GM19324 (cell line): Measurements from ENCODE around the gene SKIDA1.
A peak's percentile ranks its signal among the peaks of the same experiment; 100 is the strongest.

ENCODE experiments used
- ATAC-seq: cut with Tn5 transposase; IDR thresholded peaks from one replicate; pipeline ENCODE4 v1.9.1; 2021; ENCODE audit warnings: mild to moderate bottlenecking, moderate library complexity; ENCODE audit not compliant: unreplicated experiment, low FRiP score

Gene SKIDA1

GRCh38 chr10:21503542-21503941 lies 21.9 kb downstream of the SKIDA1 start:
- ATAC-seq, result no peak

- no peak for ATAC-seq
Measured at GRCh38 chr10:21502348-21502740, 23.1 kb downstream of the SKIDA1 start.

DNA sequence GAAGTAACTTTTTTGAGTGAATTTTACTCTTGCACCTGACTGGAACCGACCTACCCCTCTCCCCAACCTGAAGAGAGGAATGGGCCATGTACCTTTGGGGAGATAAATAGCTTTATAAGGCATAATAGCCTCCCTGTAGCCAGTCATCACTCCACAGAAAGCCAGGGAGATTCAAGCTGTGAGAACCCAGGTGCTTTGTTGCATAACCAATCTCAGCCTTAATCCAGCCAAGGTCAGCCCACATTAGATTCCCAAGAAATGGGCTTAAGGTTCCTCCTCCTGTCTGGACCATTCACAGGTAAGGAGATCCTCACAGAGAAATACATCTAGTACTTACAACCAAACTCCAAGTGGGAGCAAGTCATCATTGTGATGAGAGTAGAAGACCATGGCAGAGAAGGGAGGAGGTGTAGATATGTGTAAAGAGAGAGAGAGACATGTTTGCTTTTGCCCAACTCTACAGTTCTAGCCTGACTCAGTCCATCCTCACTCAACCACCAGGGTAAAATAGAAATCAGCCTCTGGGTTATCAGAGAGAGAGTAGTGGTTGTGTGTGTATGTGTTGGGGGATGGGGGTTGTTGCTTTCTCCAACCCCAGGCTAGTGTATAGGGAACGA lies 23.6 kb downstream of the SKIDA1 start:
- no peak for ATAC-seq

DNA sequence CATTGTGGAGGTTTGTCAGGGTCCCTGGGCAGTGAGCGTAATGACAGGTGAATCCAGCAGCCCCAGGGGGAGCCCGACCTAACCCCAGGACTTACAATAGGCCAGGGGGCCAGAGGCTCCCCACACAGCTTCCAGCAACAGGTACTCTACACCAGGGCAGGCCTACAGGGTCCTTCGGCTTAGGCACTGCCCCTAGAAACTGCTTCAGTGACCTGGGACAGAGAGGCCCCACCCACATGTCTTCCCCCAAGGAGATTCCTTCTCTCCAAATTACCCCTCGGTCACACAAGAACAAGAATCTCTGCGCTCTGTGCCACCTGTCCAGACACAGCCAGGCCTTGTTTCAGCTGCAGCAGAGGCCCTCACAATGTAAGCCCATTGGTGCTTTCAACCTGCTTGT lies 24.4 kb downstream of the SKIDA1 start:
- ATAC-seq, result no peak

- ATAC-seq, result no peak
Measured at GRCh38 chr10:21500578-21500910, 24.9 kb downstream of the SKIDA1 start.

DNA sequence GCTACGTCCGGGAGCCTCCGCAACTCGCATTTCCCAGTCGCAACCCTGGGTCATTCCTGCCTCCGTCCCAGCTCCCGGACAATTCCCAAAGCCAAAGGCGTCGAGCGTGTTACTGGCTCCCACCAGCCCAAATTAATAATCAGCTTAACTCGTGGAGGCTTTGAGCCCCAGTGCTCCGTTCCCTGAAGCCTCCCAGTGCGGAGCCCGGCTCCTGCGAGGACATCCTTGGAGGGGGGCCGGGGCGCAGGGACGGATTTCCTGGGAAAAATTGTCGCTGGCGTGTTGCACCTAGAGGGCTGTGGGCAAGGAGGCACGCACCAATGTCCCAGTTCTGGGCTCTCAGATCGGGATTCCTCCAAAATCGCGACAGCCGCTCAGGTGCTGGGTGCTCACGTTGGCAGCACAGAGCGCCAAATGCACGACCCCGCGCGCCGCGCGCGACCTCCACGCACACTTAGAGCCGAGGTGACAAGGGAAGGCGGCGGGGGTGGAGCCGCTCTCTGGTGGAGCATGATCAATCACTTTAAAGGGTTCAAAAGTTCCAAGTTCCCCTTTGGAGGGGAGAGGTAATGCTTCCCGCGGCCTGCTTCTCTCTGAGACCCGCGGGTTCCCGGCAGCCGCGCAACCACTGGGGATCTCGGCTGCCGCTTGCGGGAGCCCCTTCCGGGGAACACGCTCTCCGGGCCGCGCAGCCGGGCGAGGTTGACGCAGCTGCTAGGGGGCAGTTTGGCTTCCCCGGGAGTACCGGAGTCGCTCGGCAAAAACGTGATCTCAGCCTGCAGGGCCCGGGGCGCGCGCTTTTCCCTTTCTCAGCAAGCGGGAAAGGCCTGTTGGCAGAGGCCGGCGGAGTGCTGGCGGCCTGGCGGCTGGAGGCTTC lies 25.5 kb downstream of the SKIDA1 start:
- no peak for ATAC-seq

DNA sequence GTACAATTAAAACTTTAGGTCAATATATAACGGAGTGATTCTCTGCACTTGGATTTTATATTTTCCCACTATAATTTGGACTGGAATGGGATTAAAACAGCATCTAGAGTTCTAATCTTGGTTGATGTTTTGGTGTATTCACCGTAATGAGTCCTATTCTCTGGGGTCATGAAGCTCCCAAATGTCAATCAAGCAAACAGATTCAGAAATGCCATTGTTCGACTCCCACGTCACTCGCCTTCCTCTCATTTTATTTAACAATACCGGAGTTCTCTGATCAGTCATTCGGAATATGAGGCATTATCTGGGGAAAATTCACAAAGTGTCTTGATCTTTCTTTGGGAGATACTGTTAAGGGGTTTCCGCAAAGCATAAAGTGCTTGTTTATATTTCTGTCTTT lies 26.5 kb downstream of the SKIDA1 start:
- ATAC-seq, result no peak

- ATAC-seq, result no peak
Measured at GRCh38 chr10:21498377-21498776, 27.1 kb downstream of the SKIDA1 start.

GRCh38 chr10:21497177-21497807 lies 28.2 kb downstream of the SKIDA1 start:
- ATAC-seq, result no peak

- ATAC-seq, result peak; percentile 35
Measured at GRCh38 chr10:21496343-21497176, 28.9 kb downstream of the SKIDA1 start.

DNA sequence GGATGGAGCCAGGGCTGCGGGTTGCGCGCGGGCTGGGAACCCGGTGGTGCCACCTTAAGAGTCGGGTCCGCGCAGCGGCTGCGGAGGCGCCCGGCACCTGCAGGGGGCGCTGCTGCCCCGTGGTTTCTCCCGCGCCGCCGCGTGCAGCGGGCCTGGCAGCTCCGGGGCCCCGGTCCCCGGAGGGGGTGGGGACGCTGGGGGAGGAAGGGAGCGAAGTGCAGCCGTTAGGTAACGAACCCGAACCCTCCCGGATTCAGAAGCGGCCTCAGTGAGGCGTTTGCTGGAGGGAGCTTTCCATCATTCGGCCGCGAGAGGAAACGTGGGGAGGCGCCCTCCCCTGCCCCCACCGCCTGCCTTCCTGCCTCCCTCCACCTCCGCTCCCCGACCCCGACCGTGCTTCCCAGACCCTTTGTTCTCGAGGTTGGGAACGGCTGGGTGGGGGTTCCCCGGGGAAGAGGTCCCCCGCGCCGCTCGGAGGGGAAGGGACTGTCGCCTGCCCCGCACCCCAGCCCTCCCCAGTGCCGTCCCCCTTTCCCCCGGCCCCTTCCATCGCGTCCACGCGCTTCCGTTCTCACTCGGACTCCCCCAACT lies 29.6 kb downstream of the SKIDA1 start:
- peak; percentile 80 for ATAC-seq

DNA sequence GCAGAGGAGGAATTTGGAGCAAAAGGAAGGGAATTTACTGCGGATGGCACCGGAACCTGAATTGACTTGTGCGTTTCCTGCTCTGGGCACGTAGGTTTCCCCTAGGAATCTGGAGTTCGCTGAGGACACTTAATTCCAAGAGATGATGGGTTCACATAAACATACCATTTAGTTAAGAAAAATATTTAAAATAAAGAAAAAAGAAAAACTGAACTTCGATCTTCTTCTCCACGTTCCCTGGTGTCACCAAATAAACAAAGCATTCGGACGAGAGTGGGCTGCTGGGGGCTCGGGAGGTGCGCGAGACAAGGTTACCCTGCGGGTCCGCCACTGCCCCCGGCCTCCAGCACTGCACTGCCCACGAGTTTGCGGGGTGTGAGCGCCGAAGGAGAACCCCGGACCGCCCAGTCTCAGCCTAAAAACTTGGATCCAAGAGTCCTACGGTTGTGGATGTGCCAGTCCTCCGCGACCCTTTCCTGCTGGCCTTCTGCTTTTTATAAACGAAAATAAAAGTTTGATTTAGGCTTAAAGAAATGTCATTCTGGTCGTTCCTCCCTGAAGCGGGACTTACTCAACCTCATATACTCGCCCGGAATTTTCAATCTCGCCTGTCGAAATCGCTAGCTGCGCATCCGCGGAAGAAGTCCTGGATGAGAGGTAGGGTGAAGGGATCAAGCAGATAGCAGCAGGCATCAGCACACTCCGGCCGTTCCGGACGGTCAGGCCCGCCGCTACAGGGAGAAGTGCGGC lies 30.3 kb downstream of the SKIDA1 start:
- ATAC-seq, result peak; percentile 3

- ATAC-seq, result no peak
Measured at GRCh38 chr10:21494191-21495001, 31.1 kb downstream of the SKIDA1 start.

DNA sequence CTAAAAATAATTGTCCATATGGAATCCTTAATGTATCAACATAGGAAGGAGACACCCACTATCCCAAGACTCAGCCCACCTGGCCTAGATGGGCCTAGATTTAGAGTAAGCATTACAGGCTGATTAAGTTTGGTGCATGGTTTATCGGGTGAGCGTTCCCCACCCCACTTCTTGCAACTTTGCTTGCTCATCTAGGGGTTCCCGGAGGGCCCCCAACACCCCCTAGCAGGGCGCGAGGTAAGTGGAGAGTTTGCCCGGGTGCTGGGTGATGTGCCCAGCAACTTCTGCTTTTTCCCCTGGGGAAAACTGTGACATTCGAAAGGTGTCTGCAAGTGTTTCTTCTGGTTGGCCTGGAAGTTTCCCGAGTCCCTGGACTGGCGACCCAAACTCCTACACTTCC lies 31.7 kb downstream of the SKIDA1 start:
- ATAC-seq, result no peak

GRCh38 chr10:21492421-21492820 lies 33.1 kb downstream of the SKIDA1 start:
- no peak for ATAC-seq

DNA sequence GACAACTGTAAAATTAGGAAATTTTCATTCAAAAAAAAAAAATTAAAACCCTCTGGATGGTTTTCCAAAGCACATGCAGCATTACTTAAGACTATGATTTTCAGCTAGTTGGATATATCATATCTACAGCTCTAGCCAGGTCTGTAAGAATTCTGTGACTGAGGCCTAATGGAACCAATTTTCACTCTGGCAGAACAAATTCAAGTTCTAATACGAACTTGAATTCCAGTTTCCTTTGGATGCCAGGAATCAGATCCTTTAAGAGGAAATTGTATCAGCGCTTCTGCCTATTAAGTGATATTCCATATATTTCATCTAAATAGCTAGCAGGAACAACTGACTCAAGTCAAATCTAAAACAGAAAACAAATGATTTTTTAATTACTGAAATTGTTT lies 34.8 kb downstream of the SKIDA1 start:
- no peak for ATAC-seq

DNA sequence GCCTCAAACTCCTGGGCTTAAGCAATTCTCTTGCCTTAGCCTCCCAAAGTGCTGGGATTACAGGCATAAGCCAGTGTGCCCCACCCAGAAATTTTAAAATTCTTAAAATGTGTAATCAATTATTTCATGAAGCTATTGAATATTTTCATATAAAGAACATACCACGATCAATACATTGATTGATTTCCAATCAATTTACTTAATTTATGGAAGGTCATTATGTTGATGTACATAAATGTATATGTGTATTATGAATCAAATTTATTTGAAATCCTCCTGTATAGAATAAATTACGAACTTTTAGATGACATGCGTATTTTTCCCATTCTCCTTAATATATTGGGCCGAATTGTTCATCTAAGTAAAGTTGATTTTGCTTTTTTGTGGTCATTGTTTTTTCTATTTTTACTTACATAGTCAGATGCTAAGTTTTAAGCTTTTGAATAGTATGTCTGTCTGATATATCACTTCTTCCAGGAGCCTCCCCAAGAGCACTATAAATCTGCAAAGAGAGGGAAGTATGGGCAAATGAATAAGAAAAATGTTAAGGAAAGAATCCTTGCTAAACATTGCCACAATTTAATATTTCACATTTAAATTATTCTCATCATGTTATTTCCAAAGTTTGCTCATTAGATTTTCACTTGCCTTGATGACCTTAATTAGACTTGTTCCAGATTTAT lies 35.3 kb downstream of the SKIDA1 start:
- no peak for ATAC-seq

- no peak for ATAC-seq
Measured at GRCh38 chr10:21488957-21489446, 36.5 kb downstream of the SKIDA1 start.
